ENCODE results near the gene MPP2. TPM values are rescaled to one million over a fixed set of nuclear protein-coding genes. Genes with fewer than 3 reads are reported as not detected.

Gene MPP2
- total RNA-seq, 1 experiment from 2014 or later: 5.5 TPM

- peaks cover 60% of the 10 kb centered on the region for H3K27me3 Mint-ChIP-seq (ENCODE audit: unreplicated experiment)
- intact Hi-C loops (cut with micrococcal nuclease; ENCODE audit: unreplicated experiment): no loop called here
- DNase-seq: no peak
- H3K4me1 Mint-ChIP-seq (ENCODE audit: low read depth, unreplicated experiment): peaks cover 11% of the 10 kb centered on the region
- no peak for TF ChIP-seq CTCF (IDR thresholded peaks at IDR 0.05; ENCODE audit: unreplicated experiment)
- no TSS peak for BruUV-seq (replicated peaks)
- no peaks in the 10 kb centered on the region for H3K36me3 Mint-ChIP-seq (ENCODE audit: insufficient read depth, unreplicated experiment)
- CTCF ChIA-PET: interaction anchor here (0.6 to 1.0 kb wide), 4 partner anchors 43 to 275 kb away, joined by 3 to 6 read pairs (median 4); no protein-coding TSS in a partner anchor
- no peak overlapping the region for H3K27ac Mint-ChIP-seq (ENCODE audit: unreplicated experiment)
- H3K4me3 Mint-ChIP-seq (ENCODE audit: low read depth, unreplicated experiment): no peak overlapping the region
- H3K9me3 Mint-ChIP-seq (ENCODE audit: low read depth, unreplicated experiment): no peaks in the 10 kb centered on the region
These were observed 39.4 kb upstream of the MPP2 start for GRCh38 chr17:43946781-43947180.

- Mint-ChIP-seq H3K4me1 (ENCODE audit: low read depth, unreplicated experiment) (peaks cover 11% of the 10 kb centered on the region), H3K4me3 (ENCODE audit: low read depth, unreplicated experiment) (no peak overlapping the region), H3K9me3 (ENCODE audit: low read depth, unreplicated experiment) (no peaks in the 10 kb centered on the region), H3K27ac (ENCODE audit: unreplicated experiment) (no peak overlapping the region), H3K27me3 (ENCODE audit: unreplicated experiment) (peaks cover 60% of the 10 kb centered on the region), H3K36me3 (ENCODE audit: insufficient read depth, unreplicated experiment) (no peaks in the 10 kb centered on the region)
- no TSS peak for BruUV-seq (replicated peaks)
- no peak for TF ChIP-seq CTCF (IDR thresholded peaks at IDR 0.05; ENCODE audit: unreplicated experiment)
- CTCF ChIA-PET: interaction anchor here (0.9 to 2.6 kb wide), 3 partner anchors 36 to 196 kb away, joined by 4 to 24 read pairs (median 6); no protein-coding TSS in a partner anchor
- DNase-seq: no peak
- intact Hi-C loops (cut with micrococcal nuclease; ENCODE audit: unreplicated experiment): loop anchor here (2.0 kb wide), 1 partner anchor 96 kb away; no protein-coding TSS in a partner anchor
These were observed 37.9 kb upstream of the MPP2 start for GRCh38 chr17:43945074-43945829.

GRCh38 chr17:43942051-43942685 lies 34.8 kb upstream of the MPP2 start, which contains the start of gene PPY:
Gene PPY (minus strand): TSS chr17:43942476. CDS start chr17:43941654, 822 bp downstream.
- intact Hi-C loops (cut with micrococcal nuclease; ENCODE audit: unreplicated experiment): no loop called here
- peaks cover 11% of the 10 kb centered on the region for H3K4me1 Mint-ChIP-seq (ENCODE audit: low read depth, unreplicated experiment)
- CTCF ChIA-PET: no interaction called here
- no peaks in the 10 kb centered on the region for H3K9me3 Mint-ChIP-seq (ENCODE audit: low read depth, unreplicated experiment)
- H3K27ac Mint-ChIP-seq (ENCODE audit: unreplicated experiment): no peak within 1 kb of the TSS
- H3K36me3 Mint-ChIP-seq (ENCODE audit: insufficient read depth, unreplicated experiment): no peaks in the 10 kb centered on the region
- TF ChIP-seq CTCF (IDR thresholded peaks at IDR 0.05; ENCODE audit: unreplicated experiment): no peak
- no TSS peak for BruUV-seq (replicated peaks)
- peaks cover 77% of the 10 kb centered on the region for H3K27me3 Mint-ChIP-seq (ENCODE audit: unreplicated experiment)
- no peak for DNase-seq
- no peak within 1 kb of the TSS for H3K4me3 Mint-ChIP-seq (ENCODE audit: low read depth, unreplicated experiment)

GRCh38 chr17:43940630-43941029 lies 33.3 kb upstream of the MPP2 start:
- CTCF ChIA-PET: interaction anchor here (1.1 to 1.6 kb wide), 2 partner anchors 24 to 101 kb away, joined by 3 to 5 read pairs; no protein-coding TSS in a partner anchor
- no TSS peak for BruUV-seq (replicated peaks)
- H3K36me3 Mint-ChIP-seq (ENCODE audit: insufficient read depth, unreplicated experiment): no peaks in the 10 kb centered on the region
- H3K27ac Mint-ChIP-seq (ENCODE audit: unreplicated experiment): no peak overlapping the region
- intact Hi-C loops (cut with micrococcal nuclease; ENCODE audit: unreplicated experiment): no loop called here
- no peaks in the 10 kb centered on the region for H3K9me3 Mint-ChIP-seq (ENCODE audit: low read depth, unreplicated experiment)
- peaks cover 81% of the 10 kb centered on the region for H3K27me3 Mint-ChIP-seq (ENCODE audit: unreplicated experiment)
- peak; percentile 89 for TF ChIP-seq CTCF (IDR thresholded peaks at IDR 0.05; ENCODE audit: unreplicated experiment)
- peak; percentile 73 for DNase-seq
- H3K4me1 Mint-ChIP-seq (ENCODE audit: low read depth, unreplicated experiment): peaks cover 11% of the 10 kb centered on the region
- H3K4me3 Mint-ChIP-seq (ENCODE audit: low read depth, unreplicated experiment): no peak overlapping the region
